Neuronal stem cell (in vitro differentiated cells): ENCODE data around the gene NTRK2.
A peak's percentile ranks its signal among the peaks of the same experiment; 100 is the strongest.

Experiments used
- DNase-seq: peaks from one replicate; pipeline ENCODE4 v3.0.0-alpha.2; 2013; ENCODE audit warnings: low spot score
- H2AFZ ChIP-seq: one replicate; pipeline ENCODE4 v1.6.1; 2013; ENCODE audit warnings: mild to moderate bottlenecking, low read length, inconsistent platforms
- H2AK5ac ChIP-seq: 2 replicates; pipeline ENCODE4 v1.6.1; 2013; ENCODE audit warnings: low read depth, mild to moderate bottlenecking, inconsistent platforms, low read length, moderate library complexity, mixed read lengths
- H2BK120ac ChIP-seq: 2 replicates; pipeline ENCODE4 v1.6.1; 2013; ENCODE audit warnings: low read depth, mild to moderate bottlenecking, inconsistent platforms, low read length, moderate library complexity, mixed read lengths
- H2BK12ac ChIP-seq: one replicate; pipeline ENCODE4 v1.6.1; 2013; ENCODE audit warnings: low read length, inconsistent platforms
- H2BK15ac ChIP-seq: 2 replicates; pipeline ENCODE4 v1.6.1; 2013; ENCODE audit warnings: mild to moderate bottlenecking, low read length, inconsistent platforms, mixed read lengths
- H2BK5ac ChIP-seq: one replicate; pipeline ENCODE4 v1.6.1; 2013; ENCODE audit warnings: inconsistent platforms, mild to moderate bottlenecking, low read length, moderate library complexity
- H3K14ac ChIP-seq: one replicate; pipeline ENCODE4 v1.6.1; 2013; ENCODE audit warnings: low read length, inconsistent platforms
- H3K18ac ChIP-seq: 2 replicates; pipeline ENCODE4 v1.6.1; 2013; ENCODE audit warnings: low read length, inconsistent platforms
- H3K23ac ChIP-seq: 2 replicates; pipeline ENCODE4 v1.6.1; 2013; ENCODE audit warnings: low read depth, mild to moderate bottlenecking, mixed read lengths, low read length, inconsistent platforms; ENCODE audit not compliant: poor library complexity
- H3K27ac ChIP-seq: replicated peaks from 3 replicates; pipeline ENCODE4 v1.5.1; 2013; ENCODE audit warnings: low read length, inconsistent platforms
- H3K27me3 ChIP-seq, 3 experiments: 2 replicates each; pipeline ENCODE4 v1.6.1; 2013; ENCODE audit warnings: low read length in 3 of 3, mild to moderate bottlenecking in 2 of 3, inconsistent platforms in 1 of 3, low read depth in 1 of 3, mixed read lengths in 1 of 3, moderate library complexity in 1 of 3; ENCODE audit not compliant: control insufficient read depth in 3 of 3, insufficient read depth in 3 of 3
- H3K36me3 ChIP-seq, 2 donors: replicated peaks in 1 of 2; 2 replicates each; pipeline ENCODE4 v1.6.1; 2013; ENCODE audit warnings: low read length in 2 of 2; ENCODE audit not compliant: control insufficient read depth in 2 of 2, insufficient read depth in 2 of 2
- H3K4ac ChIP-seq: 2 replicates; pipeline ENCODE4 v1.6.1; 2013; ENCODE audit warnings: inconsistent platforms, mild to moderate bottlenecking, low read length, moderate library complexity
- H3K4me1 ChIP-seq, 2 donors: 1 replicate in 1 of 2; 2 replicates in 1 of 2; pipeline ENCODE4 v1.6.1; 2013; ENCODE audit warnings: low read length in 2 of 2, low read depth in 1 of 2; ENCODE audit not compliant: control insufficient read depth in 2 of 2, insufficient read depth in 1 of 2
- H3K4me2 ChIP-seq: one replicate; pipeline ENCODE4 v1.6.1; 2013; ENCODE audit warnings: mild to moderate bottlenecking, low read length, inconsistent platforms; ENCODE audit not compliant: insufficient read depth, poor library complexity, severe bottlenecking
- H3K4me3 ChIP-seq, 2 donors: 2 replicates each; pipeline ENCODE4 v1.5.1; 2013; ENCODE audit warnings: low read length in 2 of 2, mild to moderate bottlenecking in 2 of 2, inconsistent platforms in 1 of 2, moderate library complexity in 1 of 2
- H3K79me1 ChIP-seq: one replicate; pipeline ENCODE4 v1.6.1; 2013; ENCODE audit warnings: low read depth, mild to moderate bottlenecking, inconsistent platforms, low read length, moderate library complexity
- H3K9ac ChIP-seq: one replicate; pipeline ENCODE4 v1.6.1; 2013; ENCODE audit warnings: mild to moderate bottlenecking, low read depth, low read length, inconsistent platforms; ENCODE audit not compliant: poor library complexity
- H3K9me3 ChIP-seq, 2 donors: replicated peaks in 1 of 2; 2 replicates each; pipeline versions ENCODE3 to v1.6.1; 2013; ENCODE audit warnings: low read length in 2 of 2, mild to moderate bottlenecking in 2 of 2, inconsistent platforms in 1 of 2, low read depth in 1 of 2, mixed read lengths in 1 of 2, moderate library complexity in 1 of 2; ENCODE audit not compliant: control insufficient read depth in 2 of 2, insufficient read depth in 1 of 2
- H4K8ac ChIP-seq: one replicate; pipeline ENCODE4 v1.6.1; 2013; ENCODE audit warnings: low read depth, mild to moderate bottlenecking, inconsistent platforms, low read length, moderate library complexity
- H4K91ac ChIP-seq: one replicate; pipeline ENCODE4 v1.6.1; 2013; ENCODE audit warnings: low read length, low read depth, mild to moderate bottlenecking, inconsistent platforms; ENCODE audit not compliant: poor library complexity
- WGBS, 2 donors: extraction: QIAGEN DNeasy Blood & Tissue Kit; methylation state at CpG; one replicate each; pipeline ENCODE4 v1.1.7; 2013; ENCODE audit warnings: missing lambda C conversion rate in 2 of 2, mixed read lengths in 1 of 2; ENCODE audit not compliant: insufficient read length in 2 of 2, insufficient replicate concordance in 1 of 2; ENCODE audit errors: extremely low coverage in 2 of 2; 5-methylcytosine and 5-hydroxymethylcytosine counted together

NTRK2 gene

GRCh38 chr9:84862810-84863287, 193.3 kb downstream of the NTRK2 start:
- H3K36me3 ChIP-seq: no peaks in the 10 kb centered on the region
- no peak overlapping the region for H2AFZ ChIP-seq
- H2BK120ac ChIP-seq: no peak overlapping the region
- no peak overlapping the region for H2BK12ac ChIP-seq
- no peak overlapping the region for H2BK15ac ChIP-seq
- H2BK5ac ChIP-seq: no peak overlapping the region
- H3K4me3 ChIP-seq: no peak overlapping the region
- H3K14ac ChIP-seq: no peak overlapping the region
- H3K4ac ChIP-seq: no peak overlapping the region
- no peak for DNase-seq
- WGBS, 2 donors: no CpG with 5 or more reads among the region's 2 CpGs
- H3K23ac ChIP-seq: no peak overlapping the region
- no peak overlapping the region for H3K9ac ChIP-seq
- no peak overlapping the region for H3K4me2 ChIP-seq
- H3K79me1 ChIP-seq: no peaks in the 10 kb centered on the region
- peaks cover 23 to 45% of the 10 kb centered on the region in 2 donors for H3K4me1 ChIP-seq
- no peak overlapping the region for H4K91ac ChIP-seq
- no peak overlapping the region for H2AK5ac ChIP-seq
- H3K27me3 ChIP-seq: no peaks in the 10 kb centered on the region
- no peak overlapping the region for H3K18ac ChIP-seq
- no peaks in the 10 kb centered on the region for H3K9me3 ChIP-seq
- no peak overlapping the region for H4K8ac ChIP-seq
- no peak overlapping the region for H3K27ac ChIP-seq

- Histone ChIP-seq H3K79me1 (no peaks in the 10 kb centered on the region), H2BK12ac (no peak overlapping the region), H3K4ac (no peak overlapping the region), H3K27me3 (no peaks in the 10 kb centered on the region), H3K18ac (no peak overlapping the region), H3K36me3 (no peaks in the 10 kb centered on the region), H3K9me3 (no peaks in the 10 kb centered on the region), H3K23ac (no peak overlapping the region), H2AK5ac (no peak overlapping the region), H3K4me3 (no peak overlapping the region), H2AFZ (peak overlapping the region; percentile 35), H2BK120ac (no peak overlapping the region), H3K4me1 (peaks cover 21 to 45% of the 10 kb centered on the region in 2 donors), H3K9ac (no peak overlapping the region), H3K4me2 (no peak overlapping the region), H3K14ac (no peak overlapping the region), H2BK5ac (no peak overlapping the region), H4K91ac (no peak overlapping the region), H3K27ac (no peak overlapping the region), H4K8ac (no peak overlapping the region), H2BK15ac (no peak overlapping the region)
- DNase-seq: no peak
- WGBS, 2 donors: no CpG with 5 or more reads among the region's 4 CpGs
Measured at GRCh38 chr9:84863372-84863771, 193.8 kb downstream of the NTRK2 start.

- H3K27me3 ChIP-seq: no peaks in the 10 kb centered on the region
- H3K9ac ChIP-seq: no peak overlapping the region
- H3K23ac ChIP-seq: no peak overlapping the region
- H3K18ac ChIP-seq: no peak overlapping the region
- no CpG with 5 or more reads among the region's 5 CpGs for WGBS, 2 donors
- no peak overlapping the region for H2BK5ac ChIP-seq
- H3K14ac ChIP-seq: no peak overlapping the region
- no peak for DNase-seq
- no peaks in the 10 kb centered on the region for H3K36me3 ChIP-seq
- no peak overlapping the region for H2AK5ac ChIP-seq
- no peak overlapping the region for H3K4ac ChIP-seq
- no peak overlapping the region for H2BK12ac ChIP-seq
- H3K4me1 ChIP-seq: peaks cover 13 to 25% of the 10 kb centered on the region in 2 donors
- no peak overlapping the region for H3K4me3 ChIP-seq
- H2BK120ac ChIP-seq: no peak overlapping the region
- no peaks in the 10 kb centered on the region for H3K79me1 ChIP-seq
- no peak overlapping the region for H4K8ac ChIP-seq
- no peak overlapping the region for H2BK15ac ChIP-seq
- no peaks in the 10 kb centered on the region for H3K9me3 ChIP-seq
- H2AFZ ChIP-seq: no peak overlapping the region
- no peak overlapping the region for H3K4me2 ChIP-seq
- H3K27ac ChIP-seq: no peak overlapping the region
- no peak overlapping the region for H4K91ac ChIP-seq
Measured at GRCh38 chr9:84866396-84867175, 197.1 kb downstream of the NTRK2 start.

- no peak for DNase-seq
- no peak overlapping the region for H4K8ac ChIP-seq
- no peaks in the 10 kb centered on the region for H3K36me3 ChIP-seq
- H3K9me3 ChIP-seq: no peaks in the 10 kb centered on the region
- no peak overlapping the region for H3K4ac ChIP-seq
- H3K23ac ChIP-seq: no peak overlapping the region
- H4K91ac ChIP-seq: no peak overlapping the region
- no peak overlapping the region for H3K27ac ChIP-seq
- peaks cover 7 to 20% of the 10 kb centered on the region in 2 donors for H3K4me1 ChIP-seq
- WGBS, 2 donors: no CpG with 5 or more reads among the region's 3 CpGs
- no peak overlapping the region for H3K4me3 ChIP-seq
- no peaks in the 10 kb centered on the region for H3K27me3 ChIP-seq
- no peak overlapping the region for H2BK15ac ChIP-seq
- no peak overlapping the region for H3K18ac ChIP-seq
- H2AK5ac ChIP-seq: no peak overlapping the region
- H3K14ac ChIP-seq: no peak overlapping the region
- no peak overlapping the region for H2AFZ ChIP-seq
- H2BK5ac ChIP-seq: no peak overlapping the region
- H3K9ac ChIP-seq: no peak overlapping the region
- H2BK12ac ChIP-seq: no peak overlapping the region
- H2BK120ac ChIP-seq: no peak overlapping the region
- no peak overlapping the region for H3K4me2 ChIP-seq
- H3K79me1 ChIP-seq: no peaks in the 10 kb centered on the region
Measured at GRCh38 chr9:84867186-84867585, 197.7 kb downstream of the NTRK2 start.
